Measurements from ENCODE around the gene SIGLEC1. TPM values are rescaled to one million over a fixed set of nuclear protein-coding genes. Genes with fewer than 3 reads are reported as not detected.

SIGLEC1 gene
- total RNA-seq, 1 donor from 2014 or later = not detected

DNA sequence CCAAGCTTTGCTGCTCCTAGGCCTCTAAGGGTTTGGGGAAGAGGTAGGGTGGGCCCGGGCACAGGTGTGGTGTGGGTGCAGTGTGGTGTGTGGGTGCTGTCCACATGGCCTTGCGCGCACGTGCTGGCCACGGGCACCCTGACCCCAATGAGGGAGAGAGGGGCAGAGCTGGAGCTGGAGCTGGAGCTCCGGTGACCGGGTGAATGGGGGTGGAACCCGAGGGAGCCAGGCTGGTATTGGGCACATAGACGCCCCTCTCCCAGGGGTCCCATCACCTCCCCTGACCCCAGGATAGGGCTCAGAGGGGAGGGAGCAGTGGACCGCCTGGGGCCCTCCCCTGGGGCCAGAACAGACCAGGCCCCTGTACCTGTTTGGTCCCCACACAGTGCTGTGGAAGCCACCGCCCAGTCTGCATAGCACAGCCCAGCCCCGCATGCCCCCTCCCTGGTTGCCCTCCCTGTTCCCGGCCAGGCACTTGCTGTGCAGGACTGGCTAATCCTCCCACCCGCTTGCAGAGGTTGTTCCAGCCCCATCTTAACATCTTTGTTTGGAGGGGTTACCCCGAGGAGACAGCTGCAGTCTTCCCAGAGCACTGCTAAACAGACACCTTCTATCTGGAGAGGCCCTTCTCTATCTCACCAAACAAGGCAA, 31.6 kb downstream of the SIGLEC1 start:
- no peak for DNase-seq (ENCODE audit: low read depth, low spot score)

DNA sequence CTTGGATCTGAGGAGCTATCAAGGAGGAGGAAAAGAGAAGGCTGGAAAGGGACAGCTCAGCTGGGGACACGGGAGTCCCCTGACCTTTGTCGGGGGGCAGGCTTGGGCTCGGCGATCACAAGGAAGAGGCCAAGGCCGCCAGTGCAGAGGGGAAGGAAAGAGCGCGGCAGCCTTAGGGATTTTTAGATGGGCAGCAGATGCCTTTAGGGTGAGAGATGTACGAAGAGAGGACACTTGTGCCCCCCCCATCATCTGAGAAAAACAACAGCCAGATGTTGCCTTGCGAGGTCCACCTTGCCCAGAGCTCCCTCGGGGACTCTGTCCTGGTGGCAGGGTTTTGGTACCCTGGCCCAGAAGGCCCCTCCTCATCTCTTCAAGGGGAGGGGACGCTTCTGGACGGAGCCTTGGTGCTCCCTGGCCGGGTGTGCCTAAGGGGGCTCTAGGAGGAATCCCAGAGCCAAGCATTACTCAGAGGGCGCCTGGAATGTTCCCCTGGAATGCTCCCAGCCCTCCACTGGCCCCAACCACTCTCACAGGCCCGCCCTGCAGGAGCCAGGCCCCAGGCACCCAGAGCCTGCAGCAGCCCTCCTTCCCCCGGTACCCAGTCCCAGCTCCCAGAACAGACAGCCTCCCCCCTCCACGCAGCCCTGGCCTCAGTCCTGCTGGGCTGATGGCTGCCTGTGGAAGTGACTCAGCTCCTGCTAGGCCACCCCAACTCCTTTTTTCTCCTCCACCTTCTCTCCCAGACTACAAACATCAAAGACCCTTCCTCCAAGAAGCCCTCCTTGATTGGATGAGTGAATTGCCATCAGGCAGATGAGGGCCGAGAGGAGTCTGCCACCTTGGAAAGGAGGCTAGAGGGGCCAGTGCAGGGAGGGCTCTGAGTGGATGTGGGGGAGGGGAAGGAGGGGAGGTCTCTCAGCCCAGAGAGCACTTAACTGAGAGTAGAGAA, 32.4 kb downstream of the SIGLEC1 start:
- DNase-seq (ENCODE audit: low read depth, low spot score) = no peak

DNA sequence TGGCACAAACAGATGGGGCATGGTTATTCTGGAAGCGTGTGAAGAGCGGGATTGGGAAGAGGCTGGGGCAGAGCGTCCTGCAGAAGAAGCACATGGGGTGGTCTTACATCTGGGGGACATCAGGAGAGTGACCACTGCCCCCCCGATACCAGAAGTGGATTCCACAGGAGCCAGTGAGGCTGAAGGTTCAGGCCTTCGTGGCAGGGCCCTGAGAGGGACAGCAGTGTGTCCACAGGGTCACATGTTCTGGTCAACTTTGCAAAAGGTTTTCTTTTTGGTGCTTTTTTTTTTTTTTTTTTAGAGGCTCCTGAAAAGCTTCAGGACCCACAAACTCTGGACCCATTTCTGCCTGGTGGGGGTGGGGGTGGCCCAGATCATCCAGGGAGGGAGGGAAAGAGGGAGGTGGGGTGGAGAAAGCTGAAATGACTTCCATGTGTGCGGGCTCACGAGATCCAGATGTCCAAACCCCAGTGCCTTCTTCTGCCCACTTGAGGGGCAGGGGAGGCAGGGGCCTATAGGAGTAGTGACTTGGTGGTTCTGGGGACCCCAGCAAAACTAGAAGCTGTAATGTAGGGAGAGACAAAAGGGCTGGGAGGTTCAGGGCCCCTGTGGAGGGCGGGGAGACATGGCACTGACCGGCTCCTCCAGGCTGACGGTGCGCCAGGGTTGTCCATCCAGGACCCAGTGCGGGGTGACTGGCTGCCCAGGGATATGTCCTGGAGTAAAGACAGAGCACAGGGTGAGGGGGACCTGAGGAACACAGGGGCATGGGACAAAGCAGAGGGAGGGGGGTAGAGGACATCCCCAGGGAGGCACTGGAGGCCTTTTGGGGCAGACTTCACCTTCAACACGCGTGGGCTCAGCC, 33.3 kb downstream of the SIGLEC1 start:
- DNase-seq (ENCODE audit: low read depth, low spot score) = no peak

DNA sequence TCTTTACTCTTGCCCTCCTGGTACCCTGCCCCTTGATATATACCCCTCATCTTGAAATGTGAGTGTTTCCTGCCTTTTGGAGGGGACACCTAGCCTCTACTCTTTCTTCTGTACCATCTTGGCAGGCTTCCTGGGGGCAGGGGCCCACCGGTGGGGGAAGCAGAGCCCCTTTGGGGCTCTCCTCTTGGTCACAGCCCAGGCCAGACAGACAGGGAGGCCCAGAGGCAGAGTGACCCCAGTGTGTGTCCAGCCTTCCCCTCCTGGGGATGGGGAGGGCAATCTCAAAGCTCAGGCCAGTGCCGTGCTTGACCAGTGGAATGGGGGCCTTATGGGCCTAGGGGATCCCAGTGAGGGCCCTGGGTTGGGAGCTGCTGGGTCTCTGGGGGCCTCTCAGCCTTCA, 34.2 kb downstream of the SIGLEC1 start:
- DNase-seq (ENCODE audit: low read depth, low spot score) = no peak

DNA sequence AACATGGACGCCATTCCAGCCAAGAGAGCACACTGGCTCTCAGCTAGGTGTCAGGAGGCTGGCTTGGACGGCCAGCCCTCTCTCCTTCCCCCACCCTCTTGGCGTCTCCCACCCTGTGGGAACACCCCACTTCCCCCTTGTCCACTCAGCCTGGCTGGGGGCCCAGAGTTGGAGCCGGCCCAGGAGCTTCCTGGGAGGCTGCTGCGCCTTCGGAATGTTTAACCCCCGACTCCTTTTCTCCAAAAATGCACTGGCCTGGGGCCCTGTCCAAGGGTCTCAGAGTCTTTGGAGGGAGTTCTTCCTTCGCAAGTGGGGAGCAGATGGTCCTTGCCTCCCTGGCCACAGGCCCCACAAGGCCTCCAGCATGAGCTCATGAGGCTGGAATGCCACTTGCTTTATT, 34.7 kb downstream of the SIGLEC1 start:
- DNase-seq (ENCODE audit: low read depth, low spot score) = no peak

DNA sequence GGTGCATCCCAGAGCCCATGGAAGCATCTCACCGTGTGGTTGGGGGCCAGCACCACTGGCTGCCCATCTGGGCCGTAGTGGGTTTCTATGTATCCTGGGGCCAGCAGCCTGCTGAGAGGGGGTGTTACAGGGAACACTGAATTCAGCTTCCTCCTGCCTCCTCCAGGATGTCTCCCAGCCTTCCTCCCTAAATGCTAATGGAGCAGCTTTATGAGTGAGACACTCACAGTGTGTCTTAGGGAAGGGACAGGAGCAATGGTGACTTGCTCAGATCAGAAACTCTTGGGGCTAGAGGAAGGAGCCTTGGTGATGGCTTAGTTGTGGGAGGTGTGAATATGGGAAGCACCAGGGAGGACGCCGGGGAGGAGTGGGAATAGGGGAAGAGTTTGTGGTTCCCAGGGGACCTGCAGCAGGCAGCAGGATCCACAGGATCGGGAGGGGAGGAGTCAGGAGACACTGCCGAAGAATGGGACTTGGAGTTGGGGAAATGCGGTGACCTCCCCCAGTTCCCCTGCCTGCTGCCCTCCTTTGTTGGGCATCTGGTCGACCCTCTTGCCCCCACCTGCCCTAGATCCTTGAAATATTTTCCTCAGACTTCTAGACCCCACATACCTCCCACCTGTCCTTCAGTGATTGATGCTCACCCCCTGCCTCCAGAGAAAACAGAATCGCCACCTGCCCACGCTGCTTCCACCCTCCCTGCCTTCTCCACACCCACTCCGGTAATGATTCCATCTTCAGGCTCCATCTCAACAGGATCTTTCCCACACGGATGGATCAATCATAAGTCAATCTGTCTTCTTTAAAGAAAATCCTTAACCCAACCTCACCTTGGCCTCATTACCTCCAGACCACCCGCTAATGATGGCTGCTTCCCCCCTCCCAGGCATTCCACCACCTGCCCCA, 37.2 kb downstream of the SIGLEC1 start:
- DNase-seq (ENCODE audit: low read depth, low spot score) = no peak

DNA sequence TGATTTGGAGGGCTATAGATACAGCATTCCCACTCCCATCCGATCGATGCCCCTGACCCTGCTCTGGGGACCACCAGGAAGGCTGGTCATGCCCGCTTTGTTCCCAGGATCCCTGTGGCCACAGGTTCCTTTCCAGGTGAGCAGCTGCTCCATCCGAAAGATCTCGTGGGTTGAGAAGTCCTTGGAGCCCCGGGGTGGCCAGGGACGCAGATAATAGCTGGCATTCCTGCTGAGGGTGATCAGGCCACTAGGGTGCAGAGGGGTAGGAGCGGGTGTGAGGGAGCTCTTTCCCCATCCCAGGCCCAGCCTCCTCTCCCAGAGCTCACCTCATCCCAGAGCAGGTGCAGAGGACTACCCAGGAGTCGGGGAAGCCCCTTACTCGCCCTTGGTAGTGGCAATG, 38.0 kb downstream of the SIGLEC1 start:
- DNase-seq (ENCODE audit: low read depth, low spot score) = no peak

DNA sequence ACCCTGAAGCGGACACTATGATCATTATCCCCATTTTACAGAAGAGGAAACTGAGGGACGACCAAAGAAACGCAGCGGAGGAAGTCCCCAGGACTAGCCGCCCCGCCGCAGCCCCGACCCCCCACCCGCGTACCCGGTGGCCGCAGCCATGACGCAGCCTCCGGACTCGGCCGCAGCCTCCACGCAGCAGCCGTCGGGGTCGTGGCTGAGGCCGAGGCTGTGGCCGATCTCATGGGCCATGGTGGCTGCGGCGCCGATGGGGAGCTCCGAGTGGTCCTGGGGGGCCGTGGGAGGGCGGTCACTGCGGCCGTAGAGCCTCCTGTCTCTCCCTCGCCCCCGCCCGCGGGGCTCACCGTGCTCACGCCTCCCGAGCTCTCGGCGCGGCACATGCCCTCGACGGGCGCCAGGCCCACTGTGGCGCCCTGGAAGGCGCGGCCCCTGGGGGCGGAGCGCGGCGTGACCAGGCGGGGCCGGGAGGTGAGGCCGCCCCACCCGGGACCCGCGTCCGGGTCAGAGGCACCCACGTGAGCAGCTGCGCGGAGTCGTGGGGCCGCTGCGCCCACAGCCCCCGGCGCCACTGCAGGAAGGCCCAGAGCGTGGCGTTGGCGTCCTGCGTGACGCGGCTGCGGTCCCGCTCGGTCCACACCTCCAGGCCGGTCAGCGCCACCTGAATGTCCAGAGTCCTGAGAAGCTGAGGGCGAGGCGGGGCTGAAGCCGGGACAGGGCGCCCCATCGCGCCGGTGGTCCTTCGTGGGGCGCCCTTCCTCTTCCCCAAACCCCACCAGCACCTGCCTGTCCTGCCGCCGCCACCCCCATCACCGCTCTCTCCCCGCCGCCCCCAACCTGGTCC, 39.0 kb downstream of the SIGLEC1 start:
- no peak for DNase-seq (ENCODE audit: low read depth, low spot score)

DNA sequence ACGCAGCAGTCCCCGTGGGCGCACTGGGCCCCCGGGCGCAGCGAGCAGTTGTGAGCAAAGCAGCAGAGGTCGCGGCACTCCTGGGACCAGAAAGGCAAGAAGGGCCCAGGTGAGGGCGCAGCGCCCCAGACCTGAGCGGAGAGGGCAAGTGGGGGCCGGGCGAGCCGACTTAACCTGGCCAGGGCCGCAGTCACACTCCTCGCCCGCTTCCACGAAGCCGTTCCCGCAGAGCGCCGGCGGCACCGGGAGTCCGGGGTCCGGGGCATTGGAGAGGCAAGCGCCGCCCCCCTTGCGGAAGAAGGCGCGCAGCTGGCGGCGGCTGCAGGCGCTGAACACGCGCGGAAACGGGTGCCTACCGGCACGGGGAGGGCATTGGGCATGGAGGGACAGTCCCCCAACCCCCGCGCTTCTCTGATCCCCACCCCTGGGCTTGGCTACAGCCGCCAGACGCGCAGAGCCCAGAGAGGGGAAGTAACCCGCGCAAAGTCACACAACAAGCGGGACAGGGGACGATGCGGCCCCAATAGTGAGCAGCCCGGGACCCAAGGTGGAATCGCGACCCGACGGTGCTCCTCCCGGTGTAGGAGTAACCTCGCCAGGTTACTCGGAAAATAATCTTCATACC, 39.7 kb downstream of the SIGLEC1 start:
- DNase-seq (ENCODE audit: low read depth, low spot score) = no peak

DNA sequence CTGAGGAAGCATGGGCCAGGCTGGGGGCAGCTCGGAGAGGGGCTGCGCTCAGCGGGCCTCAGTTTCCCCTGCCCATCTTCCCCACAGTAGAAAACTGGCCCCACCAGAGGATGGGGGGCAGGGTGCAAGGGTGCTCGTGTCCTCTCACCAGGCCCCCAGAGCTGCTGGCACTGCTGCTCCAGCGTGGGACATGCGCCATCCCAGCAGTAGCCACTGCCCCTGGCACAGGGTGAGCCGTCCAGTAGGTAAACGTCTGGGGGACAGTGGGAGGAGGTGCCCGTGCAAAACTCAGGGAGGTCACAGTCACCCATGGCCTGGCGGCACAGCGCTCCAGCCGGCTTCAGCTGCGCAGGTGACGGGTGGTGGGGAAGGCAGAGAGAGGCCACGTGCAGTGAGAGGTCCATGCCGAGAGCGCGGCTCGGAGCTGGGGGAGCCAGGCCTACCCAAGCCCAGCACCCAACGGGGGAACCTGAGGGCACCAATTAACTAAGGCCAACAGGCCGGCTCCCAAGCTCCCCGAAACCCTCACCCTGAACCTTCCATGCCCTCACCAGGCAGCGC, 40.3 kb downstream of the SIGLEC1 start:
- DNase-seq (ENCODE audit: low read depth, low spot score) = no peak

DNA sequence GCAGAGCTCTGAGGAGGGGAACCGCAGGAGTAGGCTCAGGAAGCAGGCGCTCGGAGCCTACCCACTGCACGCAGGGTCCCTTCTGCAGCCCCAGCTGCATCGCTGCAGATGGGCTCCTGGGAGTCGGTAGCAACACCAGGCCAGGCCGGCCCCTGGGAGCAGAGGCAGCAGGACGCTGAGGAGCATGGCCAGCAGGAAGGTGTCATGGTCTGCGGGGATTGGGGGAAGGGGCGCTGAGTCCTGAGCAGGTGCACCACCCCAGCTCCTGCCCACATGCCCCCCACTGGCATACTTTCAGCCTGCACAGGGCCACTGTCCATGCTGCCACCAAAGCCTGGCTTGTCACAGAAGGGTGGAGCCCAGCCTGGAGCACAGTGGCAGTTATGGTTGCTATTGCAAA, 41.5 kb downstream of the SIGLEC1 start:
- DNase-seq (ENCODE audit: low read depth, low spot score) = no peak

DNA sequence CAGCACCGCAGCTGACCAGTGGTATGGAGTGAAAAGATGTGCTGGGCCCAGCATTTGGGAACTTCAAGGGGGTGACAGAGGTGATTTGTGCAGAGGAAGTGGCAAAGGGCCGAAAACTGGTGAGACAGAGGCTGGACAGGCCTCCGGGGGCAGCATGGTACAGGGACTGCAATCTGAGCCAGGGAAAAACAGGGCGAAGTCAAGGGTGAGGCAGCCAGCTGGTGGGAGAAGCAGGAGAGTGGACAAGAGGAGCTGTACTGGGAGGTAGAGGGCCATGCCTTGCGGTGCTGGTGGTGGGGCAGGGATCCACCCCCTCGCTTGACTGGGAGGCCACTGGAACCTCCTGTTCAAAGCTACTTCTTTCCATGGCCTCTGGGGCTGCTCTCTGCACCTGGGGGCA, 41.9 kb downstream of the SIGLEC1 start:
- no peak for DNase-seq (ENCODE audit: low read depth, low spot score)

DNA sequence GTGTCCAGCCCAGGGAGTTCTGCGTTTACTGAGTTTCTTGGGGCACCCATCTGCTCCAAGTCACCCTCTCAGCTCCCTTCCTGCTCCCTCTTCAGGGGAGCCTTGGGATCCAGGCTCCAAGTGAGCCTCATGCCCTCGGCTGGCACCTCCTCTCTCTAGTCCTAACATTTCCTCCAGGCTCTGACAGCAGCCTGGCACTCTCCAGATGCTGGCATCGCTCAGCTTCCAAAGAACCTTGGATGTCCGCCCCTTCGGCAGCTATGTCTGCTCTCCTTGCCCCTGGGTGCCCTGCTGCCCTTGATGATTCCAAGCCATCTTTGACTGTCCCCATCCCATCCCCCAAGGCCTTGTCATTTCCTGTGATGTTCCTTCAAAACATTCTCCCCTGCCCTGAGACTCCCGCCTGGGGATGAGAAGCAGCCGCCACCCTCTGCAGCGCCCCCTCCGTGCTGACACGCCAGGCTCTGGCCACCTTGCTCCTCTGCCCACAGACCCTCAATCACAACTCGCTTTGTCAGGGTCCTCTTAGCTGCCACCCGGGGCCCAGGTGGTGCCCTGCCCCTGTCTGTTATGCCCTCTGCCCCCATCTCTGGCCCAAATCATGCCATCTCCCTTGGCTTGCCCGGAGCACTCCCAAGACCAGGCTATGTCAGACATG, 42.6 kb downstream of the SIGLEC1 start:
- DNase-seq (ENCODE audit: low read depth, low spot score) = no peak

DNA sequence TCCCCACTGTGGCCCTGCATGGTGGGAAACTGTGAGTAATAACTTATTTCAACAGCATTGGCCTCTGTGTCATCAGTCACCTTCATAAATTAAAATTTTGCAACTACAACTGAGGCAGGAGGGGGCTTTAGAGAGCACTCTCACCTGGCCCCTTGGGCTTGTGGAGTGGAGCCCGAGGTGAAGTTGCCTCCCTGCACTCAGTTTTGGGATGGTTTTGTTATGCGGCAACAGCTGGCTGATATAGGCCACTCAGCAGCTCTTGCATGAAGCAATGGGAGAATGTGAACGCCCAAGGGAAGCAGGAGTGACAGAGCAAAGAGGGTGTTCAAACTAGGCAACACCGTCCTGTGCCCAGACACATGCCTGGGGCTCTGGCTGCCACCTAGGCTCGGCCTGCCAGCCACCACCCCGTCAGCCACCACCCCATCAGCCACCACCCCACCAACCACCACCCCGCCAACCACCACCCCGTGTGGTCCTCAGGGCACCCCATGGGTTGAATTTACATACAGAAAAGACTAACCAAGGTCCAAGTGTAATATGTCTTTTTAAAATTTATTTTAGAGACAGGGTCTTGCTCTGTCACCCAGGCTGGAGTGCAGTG, 44.9 kb downstream of the SIGLEC1 start:
- no peak for DNase-seq (ENCODE audit: low read depth, low spot score)

DNA sequence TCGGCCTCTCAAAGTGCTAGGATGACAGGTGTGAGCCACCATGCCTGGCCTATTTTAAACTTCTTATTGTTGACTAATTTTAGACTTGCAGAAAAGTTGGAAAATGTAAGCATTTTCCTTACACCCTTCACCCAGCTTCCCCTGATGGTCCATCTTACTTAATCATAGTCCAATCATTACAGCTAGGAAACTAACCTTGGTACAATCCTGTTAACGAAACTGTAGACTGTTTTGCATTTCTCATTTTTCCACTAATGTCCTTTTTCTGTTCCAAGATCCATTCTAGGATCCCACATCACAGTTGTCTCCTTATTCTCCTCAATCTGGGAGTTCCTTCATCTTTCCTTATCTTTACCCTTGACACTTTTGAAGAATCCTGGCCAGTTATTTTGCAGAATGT, 48.5 kb downstream of the SIGLEC1 start:
- no peak for DNase-seq (ENCODE audit: low read depth, low spot score)

DNA sequence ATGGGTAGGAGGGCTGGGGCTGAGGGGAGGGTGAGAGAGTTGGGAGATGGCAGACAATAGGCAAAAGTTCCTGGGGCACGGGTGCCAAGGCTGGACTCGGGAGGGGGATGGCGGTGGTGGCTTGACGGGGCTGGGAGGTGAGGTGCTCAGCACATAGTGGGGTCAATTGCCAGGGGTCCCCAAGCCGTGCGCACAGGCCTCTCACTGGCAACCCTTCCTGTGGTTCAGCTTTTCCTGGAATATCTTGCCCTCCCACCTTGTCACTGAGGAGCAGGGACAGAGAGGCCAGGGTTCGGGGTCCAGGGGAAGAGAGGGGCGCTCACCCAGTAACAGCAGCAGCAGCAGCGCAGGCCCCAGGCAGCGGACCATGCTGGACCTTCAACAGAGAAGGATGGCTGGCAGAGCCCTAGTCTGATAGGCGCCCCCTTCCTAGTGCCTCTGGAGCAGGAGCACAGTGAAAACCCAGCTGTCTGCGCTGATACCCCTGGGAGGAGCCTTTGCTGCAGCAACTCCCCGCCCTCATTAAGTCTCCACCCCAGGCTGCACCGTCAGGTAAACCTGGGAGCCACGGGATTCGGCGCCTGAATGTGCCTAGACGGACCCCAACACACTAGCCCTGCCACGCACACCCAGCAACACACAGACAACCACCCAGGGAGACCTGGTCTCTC, 49.2 kb downstream of the SIGLEC1 start, which contains the start of gene GFRA4:
TSS of gene GFRA4 (minus strand) at position 369 of the 671 bp plus-strand sequence. CDS start at position 369, 0 bp downstream.
- DNase-seq (ENCODE audit: low read depth, low spot score) = no peak
